SK-N-SH (cell line): ENCODE results near the gene ASB18. TPM values are rescaled to one million over a fixed set of nuclear protein-coding genes. Genes with fewer than 3 reads are reported as not detected.
A peak's percentile ranks its signal among the peaks of the same experiment; 100 is the strongest.

Source experiments
- CTCF ChIA-PET: fragments of 300-600, 350-600 bp; formaldehyde crosslinking; extraction: SDS; loops from one replicate; lab custom pipeline; 2021; lab: Yijun Ruan, JAX
- POLR2A ChIA-PET: fragments of 350-600 bp; sonication (Branson Sonifier 250); formaldehyde crosslinking; extraction: SDS; loops from one replicate; lab custom pipeline; 2020; ENCODE audit warnings: antibody characterized with exemption, inconsistent platforms; lab: Yijun Ruan, JAX
- DNase-seq: peaks from one replicate; pipeline ENCODE4 v3.0.0; 2012
- H2AFZ ChIP-seq: fragments of 200-600 bp; sonication (generic); 2 replicates; pipeline ENCODE4 v1.8.1; 2016; ENCODE audit warnings: antibody characterized with exemption, mild to moderate bottlenecking, low read depth
- H3F3A ChIP-seq: fragments of 200-600 bp; sonication (generic); replicated peaks from 2 replicates; pipeline ENCODE3; 2016; ENCODE audit warnings: antibody characterized with exemption, mild to moderate bottlenecking; ENCODE audit not compliant: insufficient read depth
- H3K27ac ChIP-seq, 2 experiments: fragments of 200-500 bp in 1 of 2; fragments of 200-600 bp in 1 of 2; sonication (Bioruptor generic) in 1 of 2; sonication (generic), shearing (Covaris generic) in 1 of 2; 2 replicates each; pipeline versions ENCODE4 v1.5.1 to v1.6.1; 2014 to 2016; ENCODE audit warnings: low read depth in 2 of 2, inconsistent platforms in 1 of 2, low read length in 1 of 2, mild to moderate bottlenecking in 1 of 2, mixed read lengths in 1 of 2
- H3K27me3 ChIP-seq: fragments of 200-600 bp; sonication (generic), shearing (Covaris generic); 2 replicates; pipeline ENCODE4 v1.6.1; 2016; ENCODE audit warnings: mixed run types; ENCODE audit not compliant: insufficient read depth
- H3K36me3 ChIP-seq, 2 experiments: fragments of 200-500 bp in 1 of 2; fragments of 200-600 bp in 1 of 2; sonication (Bioruptor generic) in 1 of 2; sonication (generic) in 1 of 2; replicated peaks in 1 of 2; 2 replicates each; pipeline versions ENCODE3 to v1.5.1; 2014 to 2016; ENCODE audit warnings: low read length in 1 of 2, mild to moderate bottlenecking in 1 of 2; ENCODE audit not compliant: insufficient read depth in 2 of 2, control insufficient read depth in 1 of 2
- H3K4me1 ChIP-seq, 2 experiments: fragments of 200-500 bp in 1 of 2; fragments of 200-600 bp in 1 of 2; sonication (Bioruptor generic) in 1 of 2; sonication (generic), shearing (Covaris generic) in 1 of 2; 2 replicates each; pipeline versions ENCODE4 v1.5.1 to v1.6.1; 2014 to 2016; ENCODE audit warnings: low read depth in 1 of 2, low read length in 1 of 2, mixed run types in 1 of 2; ENCODE audit not compliant: insufficient read depth in 2 of 2, control insufficient read depth in 1 of 2
- H3K4me2 ChIP-seq: fragments of 200-600 bp; sonication (generic), shearing (Covaris generic); 2 replicates; pipeline ENCODE4 v1.6.1; 2017; ENCODE audit warnings: mixed run types
- H3K4me3 ChIP-seq, 2 experiments: fragments of 200-500 bp in 1 of 2; fragments of 200-600 bp in 1 of 2; sonication (Bioruptor generic) in 1 of 2; sonication (generic), shearing (Covaris generic) in 1 of 2; 2 replicates each; pipeline versions ENCODE4 v1.5.1 to v1.8.1; 2014 to 2016; ENCODE audit warnings: low read depth in 2 of 2, inconsistent platforms in 1 of 2, low read length in 1 of 2, mild to moderate bottlenecking in 1 of 2, mixed read lengths in 1 of 2, moderate library complexity in 1 of 2
- H3K79me2 ChIP-seq: fragments of 200-600 bp; sonication (generic); 2 replicates; pipeline ENCODE4 v1.8.1; 2017; ENCODE audit warnings: mild to moderate bottlenecking; ENCODE audit not compliant: insufficient read depth
- H3K9ac ChIP-seq: fragments of 200-600 bp; sonication (generic); 2 replicates; pipeline ENCODE4 v1.6.1; 2017; ENCODE audit warnings: mixed run types
- H3K9me2 ChIP-seq: fragments of 200-600 bp; sonication (generic); 2 replicates; pipeline ENCODE4 v1.6.1; 2017; ENCODE audit warnings: mixed run types
- H3K9me3 ChIP-seq: fragments of 200-600 bp; sonication (generic); 2 replicates; pipeline ENCODE4 v1.6.1; 2017; ENCODE audit warnings: mixed run types, mild to moderate bottlenecking, moderate library complexity
- H4K20me1 ChIP-seq: fragments of 200-600 bp; sonication (generic); 2 replicates; pipeline ENCODE4 v1.6.1; 2017; ENCODE audit warnings: mild to moderate bottlenecking, mixed run types; ENCODE audit not compliant: insufficient read depth
- CHD2 ChIP-seq: fragments of 150-350 bp; IDR thresholded peaks from 2 replicates; pipeline ENCODE4 v1.6.1; 2018; ENCODE audit warnings: low read length; ENCODE audit not compliant: partially characterized antibody
- CTCF ChIP-seq: fragments of 200-600 bp; sonication (generic); IDR thresholded peaks from 2 replicates; pipeline ENCODE4 v1.6.1; 2017; ENCODE audit warnings: antibody characterized with exemption, mild to moderate bottlenecking, moderate library complexity
- ELF1 ChIP-seq: IDR thresholded peaks from 2 replicates; pipeline ENCODE4 v1.4.0; 2012
- EP300 ChIP-seq, 2 experiments: IDR thresholded peaks; 2 replicates each; pipeline versions ENCODE4 v1.4.0 to v1.6.1; 2012; ENCODE audit warnings: borderline replicate concordance in 1 of 2, low read depth in 1 of 2, low read length in 1 of 2
- EZH2phosphoT487 ChIP-seq: fragments of 200-600 bp; sonication (generic); IDR thresholded peaks from 2 replicates; pipeline ENCODE4 v1.6.1; 2017; ENCODE audit warnings: low read depth, mixed run types, mild to moderate bottlenecking, antibody characterized with exemption, moderate library complexity, borderline replicate concordance
- FOXM1 ChIP-seq: IDR thresholded peaks from 2 replicates; pipeline ENCODE4 v1.4.0; 2012; ENCODE audit warnings: low read depth, mild to moderate bottlenecking
- GATA2 ChIP-seq: sonication (generic); formaldehyde crosslinking; IDR thresholded peaks from 2 replicates; pipeline ENCODE4 v1.5.0; 2020; ENCODE audit warnings: mild to moderate bottlenecking, missing genetic modification reagents
- JUND ChIP-seq: IDR thresholded peaks from 2 replicates; pipeline ENCODE4 v1.4.0; 2012
- MXI1 ChIP-seq: IDR thresholded peaks from 2 replicates; pipeline ENCODE4 v1.6.1; 2012; ENCODE audit warnings: mild to moderate bottlenecking, low read depth, low read length, improper control_type of control experiment
- NFIC ChIP-seq: IDR thresholded peaks from 2 replicates; pipeline ENCODE4 v1.4.0; 2012; ENCODE audit warnings: borderline replicate concordance
- PBX3 ChIP-seq: IDR thresholded peaks from 2 replicates; pipeline ENCODE4; 2012
- POLR2AphosphoS5 ChIP-seq: IDR thresholded peaks from 2 replicates; pipeline ENCODE4 v1.6.1; 2012; ENCODE audit warnings: low read depth, low read length
- RAD21 ChIP-seq: IDR thresholded peaks from 2 replicates; pipeline ENCODE4 v1.6.1; 2012; ENCODE audit warnings: mild to moderate bottlenecking, low read length
- RXRA ChIP-seq: IDR thresholded peaks from 2 replicates; pipeline ENCODE4 v1.4.0; 2012; ENCODE audit warnings: low read depth, mild to moderate bottlenecking, borderline replicate concordance
- TAF1 ChIP-seq: IDR thresholded peaks from 2 replicates; pipeline ENCODE4 v1.6.1; 2012; ENCODE audit warnings: low read depth, mild to moderate bottlenecking, low read length, moderate library complexity, borderline replicate concordance
- WGBS: methylation state at CpG from one replicate; pipeline ENCODE4 v1.1.6; 2017; ENCODE audit warnings: low lambda C conversion rate; 5-methylcytosine and 5-hydroxymethylcytosine counted together
- polyA plus RNA-seq, 3 experiments: library from polyadenylated mRNA; depleted of rRNA; stranded (reverse); fragments of >200 nt; gene quantifications; 2 replicates each; pipeline ENCODE4 v1.2.3, GENCODE V29; 2012

Gene ASB18
- polyA plus RNA-seq, 1 of the 3 experiments (the other 2 are of a cell fraction), result not detected

GRCh38 chr2:236309669-236310029 is 45.4 kb upstream of the ASB18 start:
- no peak overlapping the region for H3K9ac ChIP-seq
- no peak overlapping the region for H2AFZ ChIP-seq
- ChIA-PET CTCF (interaction anchor here (1.2 to 1.4 kb wide), 2 partner anchors 14 to 204 kb away, joined by 3 read pairs; no protein-coding TSS in a partner anchor), POLR2A (no interaction called here)
- no peak overlapping the region; a peak in 1 of 4 replicates for H3K4me3 ChIP-seq
- H3K9me2 ChIP-seq, result no peaks in the 10 kb centered on the region
- no peaks in the 10 kb centered on the region for H3K27me3 ChIP-seq
- no peak for TF ChIP-seq EZH2phosphoT487
- no peak for TF ChIP-seq POLR2AphosphoS5
- TF ChIP-seq RXRA, result no peak
- TF ChIP-seq FOXM1, result no peak
- TF ChIP-seq RAD21, result peak; percentile 35
- TF ChIP-seq GATA2, result no peak
- TF ChIP-seq PBX3, result no peak
- no peak for TF ChIP-seq CHD2
- TF ChIP-seq CTCF, result peak; percentile 43; the same call in 1 of the 2 replicates
- TF ChIP-seq EP300 (IDR thresholded peaks at IDR 0.05; ENCODE audit: borderline replicate concordance in 1 of 2, low read depth in 1 of 2, low read length in 1 of 2), result no peak
- TF ChIP-seq JUND, result no peak
- H3K27ac ChIP-seq, result no peak overlapping the region
- H4K20me1 ChIP-seq, result no peaks in the 10 kb centered on the region
- no peaks in the 10 kb centered on the region for H3K79me2 ChIP-seq
- peak; percentile 49 for DNase-seq
- H3K9me3 ChIP-seq, result no peaks in the 10 kb centered on the region
- H3K4me1 ChIP-seq, result no peaks in the 10 kb centered on the region
- no peaks in the 10 kb centered on the region for H3K36me3 ChIP-seq
- H3K4me2 ChIP-seq, result no peak overlapping the region
- 16% methylated on average over 4 of the region's 9 CpGs for WGBS
- no peaks in the 10 kb centered on the region for H3F3A ChIP-seq

- Histone ChIP-seq H3K27ac (no peak overlapping the region), H3K9me2 (no peaks in the 10 kb centered on the region), H4K20me1 (no peaks in the 10 kb centered on the region), H3K4me3 (no peak overlapping the region; a peak in 1 of 4 replicates), H3K9me3 (no peaks in the 10 kb centered on the region), H3K9ac (no peak overlapping the region), H3K36me3 (no peaks in the 10 kb centered on the region), H3K27me3 (no peaks in the 10 kb centered on the region)
- WGBS, result 13% methylated on average over 12 of the region's 19 CpGs
- CTCF ChIA-PET, result interaction anchor here (1.2 to 1.4 kb wide), 2 partner anchors 13 to 205 kb away, joined by 3 read pairs; no protein-coding TSS in a partner anchor
- DNase-seq, result no peak
- TF ChIP-seq TAF1, result no peak
- TF ChIP-seq CTCF, result no peak
- TF ChIP-seq ELF1, result no peak
- no peak for TF ChIP-seq MXI1
- TF ChIP-seq NFIC, result no peak
- TF ChIP-seq, all 33 proteins: peak for 0
- POLR2A ChIA-PET, result no interaction called here
- Histone ChIP-seq H3F3A (no peaks in the 10 kb centered on the region), H3K4me1 (no peaks in the 10 kb centered on the region), H2AFZ (no peak overlapping the region), H3K4me2 (no peak overlapping the region), H3K79me2 (no peaks in the 10 kb centered on the region)
These were observed 44.9 kb upstream of the ASB18 start for GRCh38 chr2:236308855-236309668.
